NCI-H2196 treated with DMSO at 0.1 percent for 48 hours (cell line): ENCODE results near the gene NPC1.

Experiments
- DNase-seq: peaks from one replicate; lab custom pipeline; 2025; ENCODE audit not compliant: unreplicated experiment; lab: John Stamatoyannopoulos, UW

NPC1 gene

DNA sequence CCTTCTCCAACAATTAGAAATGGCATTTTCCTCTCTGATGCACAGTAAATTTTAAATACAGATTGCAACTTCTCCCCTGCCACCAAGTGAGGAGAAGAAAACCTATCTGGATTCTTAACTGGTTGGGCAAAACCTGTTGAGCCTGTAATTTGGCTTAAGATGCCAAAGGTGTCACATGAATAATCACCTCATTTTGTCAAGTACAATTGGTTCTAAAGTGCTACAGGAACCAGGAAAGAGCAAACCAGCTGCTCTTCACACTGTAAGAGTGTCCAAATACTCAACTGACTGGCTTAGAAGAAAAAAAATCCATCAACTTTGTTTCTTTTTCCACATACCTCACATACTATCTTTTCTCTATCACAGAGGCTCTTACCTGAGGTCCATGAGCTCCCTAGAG, 35.4 kb downstream of the NPC1 start:
- DNase-seq = no peak

DNA sequence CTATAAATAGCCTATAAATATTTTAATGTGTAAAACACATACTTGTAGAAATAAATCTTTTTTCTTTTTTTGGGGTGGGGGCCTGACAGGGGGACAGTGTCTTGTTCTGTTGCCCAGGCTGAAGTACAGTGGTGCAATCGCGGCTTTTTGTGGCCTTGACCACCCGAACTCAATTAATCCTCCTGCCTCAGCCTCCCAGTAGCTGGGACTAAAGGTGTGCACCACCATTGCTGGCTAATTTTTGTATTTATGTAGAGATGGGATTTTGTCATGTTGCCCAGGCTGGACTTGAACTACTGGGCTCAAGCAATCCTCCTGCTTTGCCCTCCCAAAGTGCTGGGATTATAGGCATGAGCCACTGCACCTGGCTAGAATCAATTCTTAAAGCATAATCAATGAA, 37.6 kb downstream of the NPC1 start:
- DNase-seq = no peak

GRCh38 chr18:23548275-23548674, 38.0 kb downstream of the NPC1 start:
- DNase-seq = no peak

- no peak for DNase-seq
Measured at GRCh38 chr18:23547846-23548245, 38.5 kb downstream of the NPC1 start.

- DNase-seq = no peak
Measured at GRCh38 chr18:23547306-23547705, 39.0 kb downstream of the NPC1 start.

DNA sequence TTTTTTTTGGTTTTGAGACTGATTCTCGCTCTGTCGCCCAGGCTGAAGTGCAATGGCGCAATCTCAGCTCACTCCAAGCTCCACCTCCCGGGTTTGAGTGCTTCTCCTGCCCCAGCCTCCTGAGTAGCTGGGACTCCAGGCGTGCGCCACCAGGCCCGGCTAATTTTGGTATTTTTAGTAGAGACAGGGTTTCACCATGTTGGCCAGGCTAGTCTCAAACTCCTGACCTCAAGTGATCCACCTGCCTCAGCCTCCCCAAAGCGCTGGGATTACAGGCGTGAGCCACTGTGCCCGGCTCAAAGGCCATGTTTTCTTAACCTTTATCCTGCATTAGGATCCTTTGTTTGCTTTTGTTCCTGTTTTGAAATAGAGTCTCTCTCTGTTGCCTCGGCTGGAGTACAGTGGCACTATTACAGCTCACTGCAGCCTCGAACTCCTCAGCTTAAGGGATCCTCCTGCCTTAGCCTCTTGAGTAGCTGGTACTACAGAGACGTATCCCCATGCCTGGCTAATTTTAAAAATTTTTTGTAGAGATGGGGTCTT, 41.0 kb downstream of the NPC1 start:
- no peak for DNase-seq

- no peak for DNase-seq
Measured at GRCh38 chr18:23542461-23542860, 43.8 kb downstream of the NPC1 start.

DNA sequence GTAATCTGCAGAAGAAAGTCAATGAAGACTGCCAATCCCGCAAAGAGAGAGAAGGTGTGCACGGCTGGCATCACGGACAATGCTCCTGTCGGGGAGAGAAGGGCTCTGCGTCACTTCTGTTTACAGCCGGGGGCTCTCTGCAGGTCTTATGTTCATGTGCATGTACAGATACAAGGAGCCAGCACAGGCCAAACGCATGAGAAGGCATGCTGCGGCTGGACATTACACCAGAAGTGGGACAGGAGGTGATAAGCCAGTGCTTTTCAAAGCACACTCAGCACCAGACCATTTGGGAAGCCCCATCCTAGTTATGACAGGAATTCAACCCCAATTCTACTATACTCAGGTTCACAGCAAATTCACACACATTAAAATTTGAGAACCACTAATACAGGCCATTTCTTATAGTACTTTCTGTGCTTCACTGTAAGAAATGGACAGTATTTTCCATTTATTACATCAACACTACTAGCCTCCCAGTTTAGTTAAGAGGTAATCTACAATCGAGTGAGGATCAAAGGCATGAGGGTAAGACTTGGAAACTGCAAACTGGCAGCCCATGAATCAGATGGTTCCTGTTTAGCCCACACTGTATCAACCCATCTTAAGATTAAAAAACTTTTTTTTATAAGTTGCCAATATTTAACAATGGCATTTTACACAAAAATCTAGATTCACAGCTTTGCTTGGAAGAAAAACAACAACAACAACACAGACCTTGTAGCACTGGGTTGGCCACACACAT, 44.8 kb downstream of the NPC1 start:
- no peak for DNase-seq

DNA sequence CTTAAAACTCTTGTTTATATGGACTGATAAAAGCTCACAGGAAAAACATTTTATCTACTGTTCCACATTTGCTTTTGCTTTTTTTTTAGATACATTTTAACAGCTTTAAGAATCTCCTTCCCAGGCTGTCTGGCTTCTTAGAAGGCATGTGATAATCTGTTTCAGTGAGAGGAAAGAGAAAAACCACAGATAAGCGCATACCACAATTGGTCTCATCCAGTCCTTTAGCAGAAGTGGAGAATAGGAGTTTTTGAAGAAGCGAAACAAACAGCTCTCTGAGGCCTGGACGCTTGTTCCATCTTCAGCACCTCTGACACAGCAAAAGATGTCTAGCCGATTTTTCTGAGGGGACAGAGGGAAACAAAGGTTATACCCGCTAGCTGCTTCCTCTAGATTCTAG, 45.4 kb downstream of the NPC1 start:
- no peak for DNase-seq

DNA sequence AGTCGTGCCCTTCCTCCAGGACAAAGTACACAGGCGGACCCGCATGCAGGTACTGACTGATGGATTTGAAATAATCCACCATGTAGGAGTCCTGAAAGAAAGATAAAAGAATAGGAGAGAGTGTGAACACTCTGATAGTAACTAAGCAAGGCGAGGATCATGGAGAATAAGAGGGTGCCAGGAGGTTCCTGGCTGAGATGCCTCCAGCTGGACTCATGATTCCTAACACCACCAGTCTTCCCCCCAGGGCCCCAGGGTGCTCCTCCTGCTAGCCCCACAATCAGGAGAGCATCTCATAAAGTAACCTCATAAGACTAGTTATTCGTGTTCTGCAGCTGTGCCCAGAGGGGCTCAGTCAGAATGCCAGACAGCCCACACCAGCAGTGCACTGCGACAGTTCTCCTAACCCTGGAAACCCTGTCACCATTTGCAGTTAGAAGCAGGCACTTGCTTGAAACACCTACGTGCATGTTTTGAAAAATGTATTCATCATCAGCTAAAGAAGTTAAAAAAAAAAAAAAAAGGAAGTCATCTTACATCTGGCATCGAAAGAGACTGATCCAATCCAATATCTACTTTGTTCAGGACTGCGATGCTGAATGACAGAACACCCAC, 46.3 kb downstream of the NPC1 start:
- DNase-seq = no peak

- DNase-seq = no peak
Measured at GRCh38 chr18:23539296-23539695, 47.0 kb downstream of the NPC1 start.

- DNase-seq = no peak
Measured at GRCh38 chr18:23538870-23539269, 47.4 kb downstream of the NPC1 start.

DNA sequence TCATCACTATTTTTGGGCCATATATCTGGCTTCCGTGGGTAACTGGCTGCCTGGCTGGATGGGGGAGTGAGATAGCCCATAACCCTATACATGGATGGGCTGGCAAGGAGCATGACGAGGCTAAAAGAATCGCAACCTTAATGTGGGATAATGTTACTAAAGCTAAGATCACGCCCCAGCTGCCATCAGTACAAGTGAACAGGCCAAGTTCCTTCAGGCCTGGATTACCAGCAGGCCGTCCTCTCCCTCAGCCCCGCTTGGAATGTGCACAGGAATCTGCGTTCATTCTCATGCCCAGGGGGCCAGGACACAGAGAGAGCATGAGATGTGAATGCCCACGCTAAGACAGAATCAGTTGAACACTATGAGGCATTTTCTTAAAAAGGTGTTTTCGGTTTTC, 48.3 kb downstream of the NPC1 start:
- DNase-seq = no peak

DNA sequence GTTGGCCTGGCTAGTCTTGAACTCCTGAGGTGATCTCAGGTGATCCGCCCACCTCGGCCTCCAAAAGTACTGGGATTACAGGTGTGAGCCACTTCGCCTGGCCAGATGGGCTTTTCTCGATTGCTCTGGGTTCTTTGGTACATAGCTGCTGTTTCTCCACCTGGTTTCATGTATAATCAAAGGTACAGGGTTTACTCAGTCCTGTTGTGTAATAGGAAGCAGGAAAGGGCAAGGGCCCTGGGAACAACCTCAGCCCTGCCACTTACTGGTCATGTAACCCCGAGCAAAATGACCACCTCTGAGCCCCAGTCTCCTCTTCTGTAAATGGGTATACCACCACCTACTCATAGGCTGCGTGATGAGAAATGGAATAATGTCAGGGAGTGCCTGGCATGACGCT, 49.0 kb downstream of the NPC1 start:
- DNase-seq = no peak

DNA sequence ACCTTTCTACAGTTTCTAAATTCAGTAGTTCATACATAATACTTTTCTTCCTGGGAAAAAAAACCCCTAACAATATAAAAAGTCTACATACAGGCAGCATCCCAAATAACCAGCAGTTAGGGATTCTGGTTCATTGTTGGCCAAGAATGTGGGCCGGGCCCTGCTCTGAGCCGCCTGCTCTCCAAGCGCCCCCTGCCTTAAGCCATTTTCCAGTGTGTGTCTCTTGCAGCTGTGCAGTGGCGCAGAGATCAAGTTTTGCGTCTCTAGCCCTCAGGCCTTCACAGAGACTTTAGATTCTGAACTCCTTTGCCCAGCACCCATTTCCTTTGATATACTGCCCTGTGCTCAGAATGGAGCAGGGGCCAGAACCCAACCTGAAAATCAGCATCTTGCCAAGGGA, 50.1 kb downstream of the NPC1 start:
- DNase-seq = no peak

DNA sequence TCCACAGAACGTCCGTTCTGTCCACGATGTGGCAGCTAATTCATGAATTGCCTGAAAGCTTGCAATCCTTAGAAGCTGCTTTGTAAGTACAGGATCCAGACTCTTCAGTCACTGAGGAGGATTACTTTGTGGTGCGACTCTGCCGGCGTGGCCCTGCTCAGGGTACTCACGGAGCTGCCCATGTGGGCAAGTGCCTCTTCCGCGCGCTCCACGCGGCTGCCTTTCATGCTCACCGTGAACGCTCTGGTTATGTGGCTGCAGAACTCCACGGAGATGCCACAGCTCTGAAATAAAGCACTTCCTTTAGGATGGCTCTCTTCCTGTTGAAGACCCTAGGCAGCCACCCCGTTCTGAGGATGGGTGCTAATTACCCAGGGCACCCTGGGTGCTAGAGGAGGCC, 52.0 kb downstream of the NPC1 start:
- DNase-seq = no peak

DNA sequence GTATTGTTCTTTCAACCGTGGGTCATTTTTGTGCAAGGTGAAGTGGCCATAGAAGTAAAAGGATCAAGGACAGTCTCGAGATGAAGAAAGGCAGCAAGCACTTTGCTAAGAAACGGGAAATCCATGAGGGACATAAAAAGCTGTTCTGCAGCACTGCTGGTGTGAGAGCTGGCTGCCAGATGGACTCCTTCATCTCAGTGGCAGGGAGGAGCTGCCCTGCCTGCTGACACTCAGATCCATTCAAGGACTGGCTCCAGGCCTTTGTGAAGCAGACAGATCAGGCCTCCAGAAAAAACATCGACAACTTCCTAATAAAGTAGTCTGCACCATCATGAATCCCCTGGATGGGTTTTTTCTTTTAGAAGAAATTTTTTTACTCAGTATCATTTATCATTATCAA, 53.5 kb downstream of the NPC1 start:
- no peak for DNase-seq

- DNase-seq = no peak
Measured at GRCh38 chr18:23531912-23532311, 54.4 kb downstream of the NPC1 start.

GRCh38 chr18:23530195-23530594, 56.1 kb downstream of the NPC1 start:
- no peak for DNase-seq

DNA sequence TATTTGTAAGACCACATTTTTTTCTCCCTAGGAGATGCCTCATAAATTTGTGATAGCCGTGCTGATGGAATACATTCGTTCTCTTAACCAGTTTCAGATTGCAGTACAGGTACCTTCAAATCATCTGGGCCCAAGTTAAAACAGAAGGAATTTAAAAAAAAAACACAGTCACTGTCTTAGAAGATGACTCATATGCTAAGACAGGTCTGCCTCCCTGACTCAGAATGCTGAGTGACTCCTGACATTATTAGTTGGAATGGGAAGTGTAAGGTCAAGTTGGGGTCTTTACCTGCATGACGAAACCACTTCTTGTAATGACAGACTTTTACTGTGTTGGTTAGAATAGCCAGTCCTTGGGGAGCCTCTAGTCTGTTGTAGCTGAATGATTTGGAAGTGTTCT, 56.7 kb downstream of the NPC1 start:
- DNase-seq = no peak

- DNase-seq = no peak
Measured at GRCh38 chr18:23528580-23529472, 57.5 kb downstream of the NPC1 start.
